Measurements from ENCODE around the gene DAW1.
"Not testable (repeated sequence)": the region's sequence is repeated elsewhere in the genome, so short reads cannot be mapped to it uniquely, and the experiment has no call there.

DAW1 gene

DNA sequence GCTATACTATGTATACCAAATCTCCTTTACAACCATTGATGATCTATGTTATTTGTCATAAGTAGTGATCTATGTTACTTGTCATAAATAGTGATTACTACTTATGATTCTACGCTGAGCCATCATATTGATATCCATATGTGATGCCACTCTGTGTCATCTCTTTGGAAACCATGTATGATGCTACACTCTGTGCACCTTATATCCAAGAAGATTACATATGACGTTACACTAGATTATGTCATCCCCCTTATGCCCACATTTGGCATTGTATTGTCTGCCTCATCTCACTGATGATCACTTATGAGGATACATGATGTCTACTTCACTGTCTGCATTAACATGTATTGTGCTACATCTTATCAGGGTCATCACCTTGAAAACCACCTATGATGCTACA lies 42.9 kb downstream of the DAW1 start:
- no peak for DNase-seq (ENCODE audit: low read depth in 2 of 2)

DNA sequence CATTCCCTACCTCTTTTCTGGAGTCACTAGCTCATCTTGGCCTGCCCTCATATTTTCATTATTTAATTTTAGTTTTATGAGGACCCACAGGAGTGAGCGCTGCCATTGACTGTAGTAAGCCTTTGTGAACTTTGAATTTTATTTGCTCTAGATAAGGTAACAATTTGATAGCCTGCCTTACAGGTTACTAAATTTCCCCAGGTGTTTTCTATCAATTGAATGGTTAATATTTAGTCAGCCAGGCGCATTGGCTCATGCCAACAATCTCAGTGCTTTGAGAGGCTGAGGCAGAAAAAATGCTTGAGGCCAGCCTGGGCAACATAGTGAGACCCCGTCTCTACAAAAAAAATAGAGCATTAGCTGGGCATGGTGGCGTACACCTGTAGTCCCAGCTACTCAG lies 50.2 kb downstream of the DAW1 start:
- DNase-seq (ENCODE audit: low read depth in 2 of 2), result no peak

- DNase-seq (ENCODE audit: low read depth in 2 of 2), result no peak
Observed at GRCh38 chr2:227932001-227932400, 60.6 kb downstream of the DAW1 start.

DNA sequence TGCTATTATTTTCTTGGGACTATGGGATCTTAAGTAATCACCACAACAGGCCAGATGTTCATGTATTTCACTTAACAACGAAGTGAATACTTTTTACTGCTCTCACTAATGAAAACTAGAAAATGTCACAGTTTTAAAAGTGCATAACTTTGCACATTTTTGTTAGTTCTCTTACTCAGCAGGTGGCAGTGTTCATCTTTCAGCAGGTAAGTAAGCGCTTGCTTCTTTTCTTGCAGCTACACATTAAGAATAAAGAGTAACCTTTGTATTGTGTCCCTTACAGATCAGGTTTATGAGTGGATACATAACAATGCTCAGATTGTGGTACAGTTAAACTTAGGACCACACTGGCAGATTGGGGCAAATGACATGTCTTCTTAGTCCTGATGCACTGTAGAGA lies 61.0 kb downstream of the DAW1 start:
- no peak for DNase-seq (ENCODE audit: low read depth in 2 of 2)

DNA sequence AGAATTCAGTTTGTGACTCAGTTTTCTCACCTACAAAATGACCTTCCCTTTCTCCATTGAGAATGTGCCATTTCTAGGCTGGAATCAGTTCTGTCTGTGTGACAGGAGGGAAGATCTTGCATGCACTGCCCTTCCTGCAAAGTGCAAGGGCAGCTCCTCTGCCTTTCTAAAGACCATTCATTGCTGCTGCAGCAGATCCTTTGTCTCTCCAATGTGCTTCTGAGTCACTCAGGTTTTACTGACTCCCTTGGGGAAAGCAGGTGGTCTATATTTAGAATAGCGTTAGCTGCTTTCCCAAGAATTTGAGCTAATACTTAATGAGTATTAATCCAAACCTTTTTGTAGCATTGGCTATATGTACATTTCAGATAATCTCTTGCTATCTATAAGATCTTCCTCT lies 62.5 kb downstream of the DAW1 start:
- DNase-seq (ENCODE audit: low read depth in 2 of 2), result no peak

DNA sequence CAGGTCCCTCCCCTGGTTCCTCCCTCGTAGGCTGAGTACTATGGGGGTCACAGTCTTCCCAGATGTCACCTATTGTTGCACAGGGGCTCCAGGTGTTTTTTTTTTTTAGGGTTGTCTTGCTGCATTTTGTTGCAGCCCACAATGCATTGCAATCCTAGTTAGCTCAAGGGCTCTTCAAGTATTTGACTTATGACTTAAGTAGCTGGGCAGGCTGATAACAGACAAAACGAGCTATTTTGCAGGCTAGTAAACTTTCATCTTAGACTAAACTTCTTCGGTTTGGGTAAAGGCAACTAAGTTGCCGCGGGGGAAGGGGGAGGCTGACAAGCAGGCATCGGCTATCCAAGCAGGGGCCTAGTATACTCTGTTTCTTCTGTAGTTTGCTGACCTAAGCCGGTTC lies 64.8 kb downstream of the DAW1 start:
- DNase-seq (ENCODE audit: low read depth in 2 of 2), result not testable (repeated sequence)

DNA sequence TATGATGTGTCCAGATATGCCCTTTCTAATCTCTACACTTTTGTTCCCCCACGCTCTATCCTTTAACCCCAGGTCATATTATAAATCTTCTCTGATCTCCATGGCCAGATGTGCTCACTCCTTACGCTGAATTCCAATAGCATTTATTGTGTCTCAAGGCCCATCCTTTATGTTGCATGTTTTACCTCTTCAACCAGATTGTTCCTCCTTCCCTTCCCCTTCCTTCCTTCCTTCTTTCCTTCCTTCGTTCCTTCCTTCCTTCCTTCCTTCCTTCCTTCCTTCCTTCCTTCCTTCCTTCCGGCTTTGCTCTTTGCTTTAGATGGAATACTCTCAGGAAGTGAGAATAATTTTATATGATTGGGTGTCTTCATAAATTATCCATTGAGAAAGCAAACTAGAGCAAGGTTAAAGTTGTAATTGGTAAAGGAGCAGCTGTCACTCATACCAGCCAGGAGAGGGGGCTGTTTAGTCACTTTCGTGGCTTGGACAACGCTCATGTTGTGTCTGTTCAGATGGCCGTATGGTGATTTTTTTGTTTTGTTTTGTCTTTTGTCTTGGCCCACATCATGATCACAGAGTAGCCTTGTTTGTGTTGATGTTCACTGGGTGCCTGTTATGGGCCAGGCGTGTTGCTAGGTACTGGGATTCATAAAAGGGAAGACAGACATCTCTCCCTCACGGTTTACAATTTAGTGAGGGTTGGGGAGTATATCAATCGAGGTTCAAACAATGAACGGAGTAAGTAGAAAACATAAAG lies 68.0 kb downstream of the DAW1 start:
- peak in 1 of 2 experiments; percentile 2 for DNase-seq (ENCODE audit: low read depth in 2 of 2)

DNA sequence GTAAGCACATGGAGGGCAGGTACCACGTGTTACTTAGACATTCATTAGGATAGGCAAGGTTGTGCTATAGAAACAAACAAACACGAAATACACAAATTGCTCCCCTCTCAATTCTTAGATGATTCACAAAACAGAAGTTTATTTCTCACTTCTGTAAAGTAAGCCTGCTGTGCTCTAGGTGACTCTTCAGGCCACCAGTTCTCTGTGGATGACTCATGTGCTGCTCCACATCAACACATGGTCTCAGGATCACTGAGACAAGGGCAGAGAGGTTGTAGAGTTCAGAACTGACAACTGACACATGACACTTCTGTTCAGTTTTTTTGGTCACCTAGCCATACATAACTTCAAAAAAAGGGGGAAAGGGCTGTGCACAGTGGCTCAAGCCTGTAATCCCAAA lies 70.6 kb downstream of the DAW1 start:
- DNase-seq (ENCODE audit: low read depth in 2 of 2), result no peak

DNA sequence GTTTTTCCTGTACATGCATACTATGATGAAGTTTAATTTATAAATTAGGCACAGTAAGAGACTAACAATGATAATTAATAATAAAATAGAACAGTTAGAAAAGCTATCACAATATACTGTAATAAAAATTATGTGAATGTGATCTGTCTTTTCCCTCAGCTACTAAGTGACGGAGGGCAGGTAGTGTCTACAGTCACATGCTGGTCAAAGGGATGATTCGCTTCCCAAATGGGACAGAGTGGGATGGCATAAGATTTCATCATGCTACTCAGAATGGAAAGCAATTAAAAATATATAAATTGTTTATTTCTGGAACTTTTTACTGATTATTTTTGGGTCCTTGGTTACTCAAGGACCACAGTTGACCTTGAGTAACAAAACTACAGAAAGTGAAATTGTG lies 71.5 kb downstream of the DAW1 start:
- no peak for DNase-seq (ENCODE audit: low read depth in 2 of 2)

- DNase-seq (ENCODE audit: low read depth in 2 of 2), result no peak
Observed at GRCh38 chr2:227960317-227960716, 88.9 kb downstream of the DAW1 start.

DNA sequence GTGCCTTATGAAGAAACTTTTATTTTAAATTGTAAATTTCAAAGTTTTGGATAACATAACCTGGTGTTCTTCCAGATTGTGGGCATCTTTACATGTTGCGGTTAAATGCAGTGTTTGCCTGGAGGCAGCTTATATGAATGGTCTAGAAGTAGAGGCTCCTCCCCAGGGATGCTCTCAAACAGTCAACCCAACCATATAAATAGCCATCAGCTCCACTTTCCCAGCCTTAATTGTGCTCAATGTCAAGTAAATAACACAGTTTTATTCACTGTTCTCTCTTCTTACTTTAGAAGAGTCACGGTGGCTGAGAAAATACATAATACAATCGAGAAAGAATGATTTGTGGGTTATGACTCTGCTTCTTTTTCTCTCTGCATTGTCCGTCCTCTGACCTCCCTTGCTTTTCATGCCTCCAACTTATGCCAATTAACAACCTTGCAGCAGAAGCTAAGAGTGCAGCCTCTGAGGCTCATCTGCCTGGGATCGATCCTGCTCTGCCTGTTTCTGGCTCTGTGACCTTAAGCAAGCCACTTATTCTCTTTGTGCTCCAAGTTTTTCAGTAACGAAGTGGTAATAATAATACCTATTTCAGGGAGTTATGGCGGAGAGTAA lies 100.3 kb downstream of the DAW1 start:
- DNase-seq (ENCODE audit: low read depth in 2 of 2), result no peak

DNA sequence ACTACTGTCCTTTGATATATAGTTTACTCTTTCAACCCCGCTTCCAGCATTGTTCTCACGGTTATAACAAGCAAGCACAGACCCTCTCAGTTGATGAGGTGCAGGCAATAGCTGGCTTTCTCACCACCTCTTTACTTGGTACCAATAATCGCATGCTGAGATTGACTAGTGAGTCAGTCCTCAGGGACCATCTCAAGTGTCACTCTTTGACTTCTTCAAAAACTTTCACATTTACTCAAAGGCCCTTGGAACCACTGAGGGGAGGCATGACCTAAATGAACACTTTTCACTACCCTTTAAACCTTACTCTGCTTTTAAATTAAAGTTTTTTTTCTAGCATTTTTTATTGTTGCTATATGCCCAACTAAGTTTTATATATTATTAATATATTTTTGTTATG lies 101.8 kb downstream of the DAW1 start:
- DNase-seq (ENCODE audit: low read depth in 2 of 2), result no peak

Data from fibroblast of skin of left quadriceps (primary cell).